Neural cell (in vitro differentiated cells): ENCODE measurements around the gene ZMYM2. TPM values are rescaled to one million over a fixed set of nuclear protein-coding genes. Genes with fewer than 3 reads are reported as not detected.

Experiments
- H2AFZ ChIP-seq: fragments of 200-600, 300-800 bp; sonication (generic), shearing (Covaris generic); 2 replicates; pipeline ENCODE4 v1.6.0; 2014; ENCODE audit warnings: low read depth, mild to moderate bottlenecking, antibody characterized with exemption, low read length, moderate library complexity
- H3F3A ChIP-seq: fragments of 200-600 bp; shearing (Covaris generic); 2 replicates; pipeline ENCODE4 v1.6.1; 2016; ENCODE audit warnings: mild to moderate bottlenecking, moderate library complexity, mixed read lengths, antibody characterized with exemption, low read length; ENCODE audit not compliant: insufficient read depth, poor library complexity, severe bottlenecking
- H3K27ac ChIP-seq: fragments of 200-600, 300-800 bp; sonication (generic), shearing (Covaris generic); 2 replicates; pipeline ENCODE4 v1.5.1; 2014; ENCODE audit warnings: mild to moderate bottlenecking, low read length, moderate library complexity
- H3K27me3 ChIP-seq: fragments of 300-800, 200-600 bp; sonication (generic), shearing (Covaris generic); 2 replicates; pipeline ENCODE4 v1.6.0; 2014; ENCODE audit warnings: mild to moderate bottlenecking, low read depth, low read length, moderate library complexity; ENCODE audit not compliant: insufficient read depth
- H3K36me3 ChIP-seq: fragments of 300-800, 200-600 bp; sonication (generic), shearing (Covaris generic); 2 replicates; pipeline ENCODE4 v1.5.1; 2014; ENCODE audit warnings: mild to moderate bottlenecking, antibody characterized with exemption, low read length, moderate library complexity; ENCODE audit not compliant: insufficient read depth
- H3K4me2 ChIP-seq: fragments of 300-800, 200-600 bp; sonication (generic), shearing (Covaris generic); 2 replicates; pipeline ENCODE4 v1.6.0; 2014; ENCODE audit warnings: mild to moderate bottlenecking, low read length
- H3K4me3 ChIP-seq: fragments of 300-800, 200-600 bp; sonication (generic), shearing (Covaris generic); 2 replicates; pipeline ENCODE4 v1.5.1; 2014; ENCODE audit warnings: mild to moderate bottlenecking, low read length, moderate library complexity
- H3K79me2 ChIP-seq: fragments of 200-600 bp; shearing (Covaris generic); replicated peaks from 2 replicates; pipeline ENCODE4 v1.6.0; 2014; ENCODE audit warnings: mild to moderate bottlenecking, low read length, moderate library complexity; ENCODE audit not compliant: insufficient read depth
- H3K9ac ChIP-seq: fragments of 300-800, 200-600 bp; sonication (generic), shearing (Covaris generic); 2 replicates; pipeline ENCODE4 v1.6.1; 2016; ENCODE audit warnings: mild to moderate bottlenecking, low read length, mixed read lengths
- H3K9me2 ChIP-seq: fragments of 200-600 bp; shearing (Covaris generic); 2 replicates; pipeline ENCODE4 v1.6.1; 2016; ENCODE audit warnings: mild to moderate bottlenecking, low read length, mixed read lengths; ENCODE audit not compliant: insufficient read depth
- H3K9me3 ChIP-seq: fragments of 200-600, 300-800 bp; sonication (generic), shearing (Covaris generic); 2 replicates; pipeline ENCODE4 v1.6.1; 2016; ENCODE audit warnings: mild to moderate bottlenecking, mixed run types, low read length, moderate library complexity, mixed read lengths
- H4K20me1 ChIP-seq: fragments of 200-600 bp; shearing (Covaris generic); 2 replicates; pipeline ENCODE4 v1.6.1; 2016; ENCODE audit warnings: mild to moderate bottlenecking, mixed run types; ENCODE audit not compliant: insufficient read depth
- EP300 ChIP-seq: fragments of 450-650 bp; conservative IDR thresholded peaks from 2 replicates; pipeline ENCODE4 v1.6.1; 2014; ENCODE audit warnings: antibody characterized with exemption, mild to moderate bottlenecking, moderate library complexity; ENCODE audit not compliant: poor library complexity, severe bottlenecking
- EZH2 ChIP-seq: fragments of 200-600, 300-800 bp; shearing (Covaris generic), sonication (generic); IDR thresholded peaks from 2 replicates; pipeline ENCODE4 v1.6.1; 2014; ENCODE audit warnings: antibody characterized with exemption, low read length, borderline replicate concordance, mild to moderate bottlenecking; ENCODE audit not compliant: insufficient read depth, poor library complexity, severe bottlenecking
- MXI1 ChIP-seq: fragments of 450-650 bp; conservative IDR thresholded peaks from 2 replicates; pipeline ENCODE4 v1.6.1; 2014; ENCODE audit warnings: antibody characterized with exemption, mild to moderate bottlenecking; ENCODE audit not compliant: poor library complexity, severe bottlenecking
- POLR2AphosphoS5 ChIP-seq: IDR thresholded peaks from 2 replicates; pipeline ENCODE4 v1.6.1; 2012
- RAD21 ChIP-seq: fragments of 450-650 bp; conservative IDR thresholded peaks from 2 replicates; pipeline ENCODE4 v1.6.1; 2014; ENCODE audit warnings: antibody characterized with exemption, mild to moderate bottlenecking, moderate library complexity
- SMC3 ChIP-seq: fragments of 450-650 bp; conservative IDR thresholded peaks from 2 replicates; pipeline ENCODE4 v1.6.1; 2014; ENCODE audit warnings: antibody characterized with exemption, mild to moderate bottlenecking, moderate library complexity; ENCODE audit not compliant: poor library complexity
- TAF1 ChIP-seq: IDR thresholded peaks from 2 replicates; pipeline ENCODE4 v1.6.1; 2012; ENCODE audit warnings: low read depth
- polyA plus RNA-seq: library from polyadenylated mRNA; depleted of rRNA; stranded (reverse); fragments of >200 nt; gene quantifications from 2 replicates; pipeline ENCODE4 v1.2.3, GENCODE V29; 2014
- TF ChIP-seq, protein P1 (sequence below): fragments of 450-650 bp; IDR thresholded peaks from 2 replicates; pipeline ENCODE4 v1.5.1; 2014; ENCODE audit warnings: antibody characterized with exemption, mild to moderate bottlenecking, moderate library complexity; ENCODE audit not compliant: poor library complexity, severe bottlenecking
- TF ChIP-seq, protein P2 (sequence below): IDR thresholded peaks from 2 replicates; pipeline ENCODE4 v1.6.1; 2012; ENCODE audit warnings: borderline replicate concordance

Gene ZMYM2
- polyA plus RNA-seq, 1 donor from 2014 or later, result 92.2 TPM

DNA sequence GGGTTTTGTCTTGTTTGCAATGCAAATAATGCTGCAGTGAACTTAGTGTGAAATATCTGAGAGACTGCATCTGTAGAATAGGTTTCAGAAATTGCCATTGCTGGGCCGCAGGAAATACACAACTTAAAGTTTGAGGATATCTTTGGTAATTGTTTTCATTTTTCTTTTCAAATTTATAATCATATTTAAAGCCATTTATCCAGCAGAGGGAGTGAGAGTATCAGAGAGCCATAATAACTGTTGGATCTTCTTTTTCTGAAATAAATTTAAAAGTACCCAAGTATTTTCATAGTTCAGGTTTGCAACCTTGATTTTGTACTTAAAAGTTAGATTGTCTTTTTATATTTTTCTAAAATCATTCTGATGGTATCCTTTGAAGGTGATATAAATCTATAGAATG lies 99.4 kb downstream of the ZMYM2 start:
- no peak overlapping the region for H3K4me3 ChIP-seq
- no peaks in the 10 kb centered on the region for H4K20me1 ChIP-seq
- no peak overlapping the region for H3K4me2 ChIP-seq
- H3K79me2 ChIP-seq, result peaks cover 7% of the 10 kb centered on the region
- TF ChIP-seq SMC3, result no peak
- no peak for TF ChIP-seq TAF1
- no peak for TF ChIP-seq MXI1
- no peak for TF ChIP-seq EP300
- TF ChIP-seq, protein P1, sequence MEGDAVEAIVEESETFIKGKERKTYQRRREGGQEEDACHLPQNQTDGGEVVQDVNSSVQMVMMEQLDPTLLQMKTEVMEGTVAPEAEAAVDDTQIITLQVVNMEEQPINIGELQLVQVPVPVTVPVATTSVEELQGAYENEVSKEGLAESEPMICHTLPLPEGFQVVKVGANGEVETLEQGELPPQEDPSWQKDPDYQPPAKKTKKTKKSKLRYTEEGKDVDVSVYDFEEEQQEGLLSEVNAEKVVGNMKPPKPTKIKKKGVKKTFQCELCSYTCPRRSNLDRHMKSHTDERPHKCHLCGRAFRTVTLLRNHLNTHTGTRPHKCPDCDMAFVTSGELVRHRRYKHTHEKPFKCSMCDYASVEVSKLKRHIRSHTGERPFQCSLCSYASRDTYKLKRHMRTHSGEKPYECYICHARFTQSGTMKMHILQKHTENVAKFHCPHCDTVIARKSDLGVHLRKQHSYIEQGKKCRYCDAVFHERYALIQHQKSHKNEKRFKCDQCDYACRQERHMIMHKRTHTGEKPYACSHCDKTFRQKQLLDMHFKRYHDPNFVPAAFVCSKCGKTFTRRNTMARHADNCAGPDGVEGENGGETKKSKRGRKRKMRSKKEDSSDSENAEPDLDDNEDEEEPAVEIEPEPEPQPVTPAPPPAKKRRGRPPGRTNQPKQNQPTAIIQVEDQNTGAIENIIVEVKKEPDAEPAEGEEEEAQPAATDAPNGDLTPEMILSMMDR, result no peak
- TF ChIP-seq, protein P2, sequence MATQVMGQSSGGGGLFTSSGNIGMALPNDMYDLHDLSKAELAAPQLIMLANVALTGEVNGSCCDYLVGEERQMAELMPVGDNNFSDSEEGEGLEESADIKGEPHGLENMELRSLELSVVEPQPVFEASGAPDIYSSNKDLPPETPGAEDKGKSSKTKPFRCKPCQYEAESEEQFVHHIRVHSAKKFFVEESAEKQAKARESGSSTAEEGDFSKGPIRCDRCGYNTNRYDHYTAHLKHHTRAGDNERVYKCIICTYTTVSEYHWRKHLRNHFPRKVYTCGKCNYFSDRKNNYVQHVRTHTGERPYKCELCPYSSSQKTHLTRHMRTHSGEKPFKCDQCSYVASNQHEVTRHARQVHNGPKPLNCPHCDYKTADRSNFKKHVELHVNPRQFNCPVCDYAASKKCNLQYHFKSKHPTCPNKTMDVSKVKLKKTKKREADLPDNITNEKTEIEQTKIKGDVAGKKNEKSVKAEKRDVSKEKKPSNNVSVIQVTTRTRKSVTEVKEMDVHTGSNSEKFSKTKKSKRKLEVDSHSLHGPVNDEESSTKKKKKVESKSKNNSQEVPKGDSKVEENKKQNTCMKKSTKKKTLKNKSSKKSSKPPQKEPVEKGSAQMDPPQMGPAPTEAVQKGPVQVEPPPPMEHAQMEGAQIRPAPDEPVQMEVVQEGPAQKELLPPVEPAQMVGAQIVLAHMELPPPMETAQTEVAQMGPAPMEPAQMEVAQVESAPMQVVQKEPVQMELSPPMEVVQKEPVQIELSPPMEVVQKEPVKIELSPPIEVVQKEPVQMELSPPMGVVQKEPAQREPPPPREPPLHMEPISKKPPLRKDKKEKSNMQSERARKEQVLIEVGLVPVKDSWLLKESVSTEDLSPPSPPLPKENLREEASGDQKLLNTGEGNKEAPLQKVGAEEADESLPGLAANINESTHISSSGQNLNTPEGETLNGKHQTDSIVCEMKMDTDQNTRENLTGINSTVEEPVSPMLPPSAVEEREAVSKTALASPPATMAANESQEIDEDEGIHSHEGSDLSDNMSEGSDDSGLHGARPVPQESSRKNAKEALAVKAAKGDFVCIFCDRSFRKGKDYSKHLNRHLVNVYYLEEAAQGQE, result no peak
- TF ChIP-seq POLR2AphosphoS5, result no peak
- no peak for TF ChIP-seq RAD21
- no peak for TF ChIP-seq EZH2
- H3K9me2 ChIP-seq, result no peaks in the 10 kb centered on the region
- no peak overlapping the region for H3K27ac ChIP-seq
- no peak overlapping the region for H3K9ac ChIP-seq
- no peaks in the 10 kb centered on the region for H3K9me3 ChIP-seq
- no peaks in the 10 kb centered on the region for H3F3A ChIP-seq
- H3K27me3 ChIP-seq, result no peaks in the 10 kb centered on the region
- peaks cover 15% of the 10 kb centered on the region for H3K36me3 ChIP-seq
- H2AFZ ChIP-seq, result no peak overlapping the region

DNA sequence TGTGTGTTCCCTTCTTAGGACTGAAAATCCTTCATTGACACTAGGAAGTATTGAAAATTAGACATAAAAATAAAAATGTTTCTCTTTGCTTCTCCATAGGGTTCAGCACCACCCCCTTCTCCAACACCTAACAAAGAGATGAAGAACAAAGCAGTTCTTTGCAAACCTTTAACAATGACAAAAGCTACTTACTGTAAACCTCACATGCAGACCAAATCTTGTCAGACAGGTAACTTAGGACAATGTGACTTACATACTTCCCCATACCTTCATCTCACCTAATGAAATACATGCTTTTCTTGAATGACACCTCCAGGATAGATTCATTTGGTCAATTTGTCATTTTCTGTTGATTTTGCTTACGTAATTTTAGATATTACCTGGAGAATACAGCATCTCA lies 99.9 kb downstream of the ZMYM2 start:
- peaks cover 15% of the 10 kb centered on the region for H3K36me3 ChIP-seq
- no peak overlapping the region for H3K4me2 ChIP-seq
- no peak overlapping the region for H2AFZ ChIP-seq
- no peaks in the 10 kb centered on the region for H4K20me1 ChIP-seq
- H3K9me2 ChIP-seq, result no peaks in the 10 kb centered on the region
- H3F3A ChIP-seq, result no peaks in the 10 kb centered on the region
- no peak overlapping the region for H3K4me3 ChIP-seq
- no peak overlapping the region for H3K27ac ChIP-seq
- no peak for TF ChIP-seq TAF1
- no peak for TF ChIP-seq POLR2AphosphoS5
- no peak for TF ChIP-seq SMC3
- TF ChIP-seq EZH2, result no peak
- no peak for TF ChIP-seq EP300
- no peak for TF ChIP-seq MXI1
- TF ChIP-seq, protein P2, result no peak
- TF ChIP-seq, protein P1, result no peak
- no peak for TF ChIP-seq RAD21
- H3K9ac ChIP-seq, result no peak overlapping the region
- H3K9me3 ChIP-seq, result no peaks in the 10 kb centered on the region
- H3K79me2 ChIP-seq, result peaks cover 7% of the 10 kb centered on the region
- H3K27me3 ChIP-seq, result no peaks in the 10 kb centered on the region
